Gastrocnemius medialis (tissue), 4 donors: ENCODE measurements around the gene HDAC5. TPM values are rescaled to one million over a fixed set of nuclear protein-coding genes. Genes with fewer than 3 reads are reported as not detected.
A peak's percentile ranks its signal among the peaks of the same experiment; 100 is the strongest.

Experiments
- ATAC-seq, 2 donors: fragments of 150-250 bp; one replicate each; pipeline ENCODE4 v1.9.1; 2016
- DNase-seq, 2 donors: peaks; one replicate each; pipeline ENCODE4 v3.0.0-alpha.2; 2019
- H3K27ac ChIP-seq, 4 donors: fragments of 200-600 bp; sonication (generic); 1 replicate in 1 of 4; 2 replicates in 3 of 4; pipeline ENCODE4 v1.5.1; 2016 to 2018; ENCODE audit warnings: mild to moderate bottlenecking in 2 of 4, moderate library complexity in 1 of 4
- H3K27me3 ChIP-seq, 3 donors: fragments of 200-600 bp; sonication (generic) in 2 of 3; 1 replicate in 1 of 3; 2 replicates in 2 of 3; pipeline versions ENCODE4 v1.5.1 to v1.6.0; 2016 to 2019; ENCODE audit warnings: mild to moderate bottlenecking in 1 of 3, moderate library complexity in 1 of 3
- H3K36me3 ChIP-seq, 2 donors: fragments of 200-600 bp; sonication (generic) in 1 of 2; one replicate each; pipeline ENCODE4 v1.5.1; 2017 to 2018
- H3K4me1 ChIP-seq, 2 donors: fragments of 200-600 bp; sonication (generic) in 1 of 2; one replicate each; pipeline ENCODE4 v1.5.1; 2016 to 2017; ENCODE audit warnings: mild to moderate bottlenecking in 2 of 2
- H3K4me3 ChIP-seq, 4 donors: fragments of 200-600 bp; sonication (generic) in 3 of 4; 1 replicate in 1 of 4; 2 replicates in 3 of 4; pipeline ENCODE4 v1.5.1; 2016 to 2019; ENCODE audit warnings: mild to moderate bottlenecking in 2 of 4
- H3K9me3 ChIP-seq, 3 donors: fragments of 200-600 bp; sonication (generic) in 2 of 3; 1 replicate in 1 of 3; 2 replicates in 2 of 3; pipeline ENCODE4 v1.5.1; 2016 to 2019
- CTCF ChIP-seq, 5 experiments: fragments of 450-650 bp in 3 of 5; fragments of 200-600 bp in 2 of 5; sonication (generic) in 2 of 5; IDR thresholded peaks in 4 of 5; conservative IDR thresholded peaks in 1 of 5; 1 replicate in 4 of 5; 2 replicates in 1 of 5; pipeline ENCODE4 v1.5.1; 2016 to 2019; ENCODE audit warnings: antibody characterized with exemption in 5 of 5, mild to moderate bottlenecking in 3 of 5, moderate library complexity in 3 of 5
- POLR2A ChIP-seq, 2 donors: fragments of 450-650 bp; IDR thresholded peaks; one replicate each; pipeline ENCODE4 v1.6.1; 2017; ENCODE audit warnings: antibody characterized with exemption in 2 of 2, mild to moderate bottlenecking in 2 of 2, moderate library complexity in 2 of 2
- in situ Hi-C, 4 donors: fragments of 200-750 bp; cut with MboI; loops; one replicate each; pipeline versions ENCODE4 v1.15.0 to v1.8.0; 2017; ENCODE audit warnings: low sequenced_read_pairs in 4 of 4
- intact Hi-C: fragments of 100-400 bp; cut with DNase I; formaldehyde crosslinking; loops from one replicate; pipeline ENCODE4 v1.15.1; 2023; ENCODE audit warnings: low total_unique reads
- total RNA-seq, 4 donors: library from RNA; depleted of rRNA; stranded (reverse); fragments of >200 nt; gene quantifications; one replicate each; pipeline versions ENCODE4 v1.1.0 to v1.2.3, GENCODE V29; 2016

HDAC5 gene
- total RNA-seq, 4 donors from 2014 or later, result 36.5 to 301 (median 88.0) TPM

- TF ChIP-seq POLR2A (IDR thresholded peaks at IDR 0.05) (peak; percentile 43 to 81), CTCF (IDR thresholded peaks at IDR 0.05 in 4 of 5, conservative IDR thresholded peaks at IDR 0.05 in 1 of 5) (no peak)
- no peaks in the 10 kb centered on the region for H3K27me3 ChIP-seq
- DNase-seq (peak; percentile 88 to 94), ATAC-seq (peak; percentile 63 to 71)
- in situ Hi-C loops, result no loop called here
- H3K4me1 ChIP-seq, result peaks cover 94 to 97% of the 10 kb centered on the region in 2 donors
- H3K4me3 ChIP-seq, result peak overlapping the region; percentile 29 to 76 (median 67)
- peak overlapping the region; percentile 92 to 94 (median 94) for H3K27ac ChIP-seq
- intact Hi-C loops, result no loop called here
- no peaks in the 10 kb centered on the region for H3K9me3 ChIP-seq
- no peaks in the 10 kb centered on the region for H3K36me3 ChIP-seq
These were observed 14.8 kb downstream of the HDAC5 start for GRCh38 chr17:44108440-44109311.

- intact Hi-C loops, result no loop called here
- Histone ChIP-seq H3K27me3 (no peaks in the 10 kb centered on the region), H3K36me3 (no peaks in the 10 kb centered on the region), H3K4me3 (peak overlapping the region in 1 of 4 donors; percentile 30), H3K9me3 (no peaks in the 10 kb centered on the region), H3K4me1 (peaks cover 90 to 96% of the 10 kb centered on the region in 2 donors), H3K27ac (peak overlapping the region; percentile 92 to 94 (median 94))
- no peak for ATAC-seq
- in situ Hi-C loops, result no loop called here
- TF ChIP-seq CTCF (IDR thresholded peaks at IDR 0.05 in 4 of 5, conservative IDR thresholded peaks at IDR 0.05 in 1 of 5), result no peak
- no peak for TF ChIP-seq POLR2A (IDR thresholded peaks at IDR 0.05)
- DNase-seq, result no peak
These were observed 16.6 kb downstream of the HDAC5 start for GRCh38 chr17:44106801-44107200.

GRCh38 chr17:44105941-44106340, 17.5 kb downstream of the HDAC5 start:
- TF ChIP-seq CTCF (IDR thresholded peaks at IDR 0.05 in 4 of 5, conservative IDR thresholded peaks at IDR 0.05 in 1 of 5) (no peak), POLR2A (IDR thresholded peaks at IDR 0.05) (no peak)
- intact Hi-C loops (no loop called here), in situ Hi-C loops (no loop called here)
- ATAC-seq, result no peak
- no peak overlapping the region for H3K4me3 ChIP-seq
- peaks cover 92 to 97% of the 10 kb centered on the region in 2 donors for H3K4me1 ChIP-seq
- H3K36me3 ChIP-seq, result no peaks in the 10 kb centered on the region
- no peak for DNase-seq
- no peaks in the 10 kb centered on the region for H3K27me3 ChIP-seq
- peak overlapping the region; percentile 92 to 94 (median 94) for H3K27ac ChIP-seq
- H3K9me3 ChIP-seq, result no peaks in the 10 kb centered on the region

GRCh38 chr17:44105483-44105882, 18.0 kb downstream of the HDAC5 start:
- DNase-seq, result peak in 1 of 2 donors; percentile 78
- ATAC-seq, result peak; percentile 10 to 28
- intact Hi-C loops, result no loop called here
- TF ChIP-seq POLR2A (IDR thresholded peaks at IDR 0.05), result peak in 1 of 2 donors; percentile 40
- no peak for TF ChIP-seq CTCF (IDR thresholded peaks at IDR 0.05 in 4 of 5, conservative IDR thresholded peaks at IDR 0.05 in 1 of 5)
- Histone ChIP-seq H3K9me3 (no peaks in the 10 kb centered on the region), H3K27ac (peak overlapping the region; percentile 92 to 94 (median 94)), H3K4me1 (peaks cover 93 to 96% of the 10 kb centered on the region in 2 donors), H3K27me3 (no peaks in the 10 kb centered on the region), H3K36me3 (no peaks in the 10 kb centered on the region), H3K4me3 (no peak overlapping the region)
- in situ Hi-C loops, result no loop called here
